ENCODE data around the gene NT5C1B.

- TF ChIP-seq CTCF (IDR thresholded peaks at IDR 0.05) (no peak), POLR2A (IDR thresholded peaks at IDR 0.05) (no peak)
Measured at GRCh38 chr2:18566145-18566769, 23.1 kb downstream of the NT5C1B start.

Data from body of pancreas (tissue), 4 donors.